ENCODE data around the gene LSM12.

- TF ChIP-seq CTCF (IDR thresholded peaks at IDR 0.05; ENCODE audit: low read depth, low read length) (no peak), POLR2A (IDR thresholded peaks at IDR 0.05; ENCODE audit: extremely low read depth, insufficient read length) (no peak)
Measured at GRCh38 chr17:44023545-44024270, 42.8 kb downstream of the LSM12 start.
